Fibroblast of skin of left quadriceps (primary cell): ENCODE data around the gene MBLAC1.
"Not testable (repeated sequence)": the region's sequence is repeated elsewhere in the genome, so short reads cannot be mapped to it uniquely, and the experiment has no call there.

Experiments
- DNase-seq, 2 experiments: peaks; one replicate each; pipeline ENCODE4 v3.0.0-alpha.2; 2013; ENCODE audit warnings: low read depth in 2 of 2

MBLAC1 gene

GRCh38 chr7:100122568-100122967 lies 4.2 kb upstream of the MBLAC1 start:
- no peak for DNase-seq

DNA sequence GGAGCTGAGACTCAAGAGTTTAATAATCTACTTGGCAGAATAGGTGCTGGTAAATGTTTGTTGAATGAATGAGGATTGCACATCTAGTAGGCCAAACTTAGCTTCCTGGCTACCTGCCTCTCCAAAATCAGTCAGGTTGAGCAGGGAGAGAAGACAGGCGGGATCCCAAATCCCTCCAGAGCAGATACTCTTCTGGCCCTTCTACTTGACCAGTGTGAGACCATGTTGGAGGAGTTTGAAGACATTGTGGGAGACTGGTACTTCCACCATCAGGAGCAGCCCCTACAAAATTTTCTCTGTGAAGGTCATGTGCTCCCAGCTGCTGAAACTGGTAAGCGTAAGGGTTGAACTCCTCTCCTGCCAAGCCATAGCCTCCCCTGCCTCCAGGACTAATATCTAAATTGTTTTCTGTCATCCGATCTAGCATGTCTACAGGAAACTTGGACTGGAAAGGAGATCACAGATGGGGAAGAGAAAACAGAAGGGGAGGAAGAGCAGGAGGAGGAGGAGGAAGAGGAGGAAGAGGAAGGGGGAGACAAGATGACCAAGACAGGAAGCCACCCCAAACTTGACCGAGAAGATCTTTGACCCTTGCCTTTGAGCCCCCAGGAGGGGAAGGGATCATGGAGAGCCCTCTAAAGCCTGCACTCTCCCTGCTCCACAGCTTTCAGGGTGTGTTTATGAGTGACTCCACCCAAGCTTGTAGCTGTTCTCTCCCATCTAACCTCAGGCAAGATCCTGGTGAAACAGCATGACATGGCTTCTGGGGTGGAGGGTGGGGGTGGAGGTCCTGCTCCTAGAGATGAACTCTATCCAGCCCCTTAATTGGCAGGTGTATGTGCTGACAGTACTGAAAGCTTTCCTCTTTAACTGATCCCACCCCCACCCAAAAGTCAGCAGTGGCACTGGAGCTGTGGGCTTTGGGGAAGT lies 2.2 kb upstream of the MBLAC1 start:
- DNase-seq, result no peak

DNA sequence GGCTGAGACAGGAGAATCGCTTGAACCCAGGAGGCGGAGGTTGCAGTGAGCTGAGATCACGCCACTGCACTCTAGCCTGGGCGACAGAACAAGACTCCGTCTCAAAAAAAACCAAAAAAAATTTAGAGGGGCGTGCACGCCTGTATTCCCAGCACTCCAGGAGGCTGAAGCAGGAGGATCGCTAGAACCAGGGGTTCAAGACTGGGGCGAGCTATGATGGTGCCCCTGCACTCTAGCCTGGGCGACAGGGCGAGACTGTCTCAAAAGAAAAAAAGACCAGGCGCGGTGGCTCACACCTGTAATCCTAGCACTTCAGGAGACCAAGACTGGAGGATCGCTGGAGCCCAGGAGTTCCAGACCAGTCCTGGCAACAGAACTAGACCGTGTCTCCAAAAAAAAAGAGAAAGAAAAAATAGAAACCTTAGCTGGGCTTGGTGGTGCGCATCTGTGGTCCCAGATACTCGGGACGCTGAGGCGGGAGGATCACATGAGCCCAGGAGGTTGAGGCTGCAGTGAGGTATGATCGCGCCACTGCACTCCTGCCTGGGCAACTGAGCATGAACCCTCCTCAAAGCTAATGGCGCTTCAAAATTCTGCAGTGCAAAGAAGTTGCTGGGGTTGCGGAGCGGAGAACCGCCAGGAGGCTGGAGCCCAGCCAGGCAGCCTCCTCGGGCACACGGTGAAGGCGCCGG lies 382 bp upstream of the MBLAC1 start:
- no peak for DNase-seq

DNA sequence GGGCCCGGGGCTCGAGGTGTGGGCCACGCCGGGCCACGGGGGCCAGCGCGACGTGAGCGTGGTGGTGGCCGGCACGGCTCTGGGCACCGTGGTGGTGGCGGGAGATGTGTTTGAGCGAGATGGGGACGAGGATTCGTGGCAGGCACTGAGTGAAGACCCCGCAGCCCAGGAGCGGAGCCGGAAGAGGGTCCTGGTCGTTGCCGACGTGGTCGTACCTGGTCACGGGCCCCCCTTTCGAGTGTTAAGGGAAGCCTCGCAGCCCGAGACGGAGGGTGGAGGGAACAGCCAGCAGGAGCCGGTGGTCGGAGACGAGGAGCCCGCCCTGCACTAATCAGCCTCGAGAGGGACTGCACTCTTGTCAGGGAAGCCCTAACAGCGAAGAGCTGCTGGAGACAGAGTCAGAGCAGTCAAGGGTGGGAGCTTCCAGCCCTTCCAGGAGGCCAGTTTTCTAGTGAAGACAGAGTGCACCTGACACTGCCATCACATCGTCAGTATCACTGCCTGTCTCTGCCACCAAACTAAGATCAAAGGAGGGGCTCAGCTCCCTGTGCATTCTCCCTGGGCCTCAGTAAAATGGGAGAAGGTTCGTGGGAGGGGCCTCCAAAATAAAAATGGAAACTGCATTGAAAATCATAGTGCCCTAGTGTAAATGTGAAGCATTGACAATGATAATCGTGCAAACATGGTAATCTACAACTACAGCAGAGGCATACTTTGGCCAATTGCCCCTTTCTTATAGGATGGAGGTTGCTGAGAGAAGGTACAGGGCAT lies 1.3 kb downstream of the MBLAC1 start:
- no peak for DNase-seq

DNA sequence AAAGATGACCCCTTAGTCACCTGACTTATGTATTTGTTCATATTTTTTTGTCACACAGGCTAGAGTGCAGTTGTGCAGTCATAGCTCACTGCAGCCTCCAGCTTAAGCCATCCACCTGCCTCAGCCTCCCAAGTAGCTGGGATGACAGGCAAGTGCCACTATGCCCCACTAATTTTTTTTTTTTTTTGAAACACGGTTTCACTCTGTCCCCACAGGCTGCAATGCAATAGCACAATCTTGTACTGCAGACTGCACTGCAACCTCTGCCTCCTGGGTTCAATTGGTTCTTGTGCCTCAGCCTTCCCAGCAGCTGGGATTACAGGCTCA lies 1.8 kb downstream of the MBLAC1 start:
- DNase-seq, result no peak

- DNase-seq, result not testable (repeated sequence)
Observed at GRCh38 chr7:100130220-100130607, 3.4 kb downstream of the MBLAC1 start.

DNA sequence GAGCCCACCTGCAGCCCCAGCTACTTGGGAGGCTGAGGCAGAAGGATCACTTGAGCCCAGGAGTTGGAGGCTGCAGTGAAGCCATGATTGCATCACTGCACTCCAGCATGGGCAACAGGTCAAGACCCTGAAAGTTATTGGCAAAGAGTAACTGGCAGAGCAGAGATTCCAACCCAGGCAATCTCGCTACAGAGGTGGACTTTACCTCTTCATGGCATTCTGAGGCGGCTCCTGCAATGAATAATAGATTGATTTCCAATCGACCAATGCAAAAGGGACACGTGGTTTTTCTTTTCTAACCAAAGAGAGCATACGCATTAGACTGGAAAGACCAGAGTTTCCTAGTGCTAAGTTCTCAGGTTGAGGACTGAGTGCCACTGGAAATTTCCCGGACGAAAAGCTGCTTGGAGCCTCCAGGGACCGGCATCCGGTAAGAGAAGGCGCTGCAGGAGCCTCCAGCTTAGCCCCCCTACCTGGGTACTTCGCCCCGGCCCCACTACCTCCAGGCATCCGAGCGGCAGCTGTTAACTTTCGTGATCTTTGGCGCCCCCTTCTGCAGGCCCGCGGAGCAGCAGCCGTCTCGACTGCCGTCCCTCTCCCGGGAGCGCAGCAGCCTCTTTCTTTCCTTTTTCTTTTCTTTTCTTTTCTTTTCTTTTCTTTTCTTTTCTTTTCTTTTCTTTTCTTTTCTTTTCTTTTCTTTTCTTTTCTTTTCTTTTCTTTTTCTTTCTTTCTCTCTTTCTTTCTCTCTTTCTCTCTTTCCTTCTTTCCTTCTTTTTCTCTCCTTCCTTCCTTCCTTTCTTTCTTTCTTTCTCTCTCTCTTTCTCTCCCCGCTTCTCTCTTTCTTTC lies 4.1 kb downstream of the MBLAC1 start:
- no peak for DNase-seq

- DNase-seq, result no peak
Observed at GRCh38 chr7:100132126-100132525, 5.4 kb downstream of the MBLAC1 start.

DNA sequence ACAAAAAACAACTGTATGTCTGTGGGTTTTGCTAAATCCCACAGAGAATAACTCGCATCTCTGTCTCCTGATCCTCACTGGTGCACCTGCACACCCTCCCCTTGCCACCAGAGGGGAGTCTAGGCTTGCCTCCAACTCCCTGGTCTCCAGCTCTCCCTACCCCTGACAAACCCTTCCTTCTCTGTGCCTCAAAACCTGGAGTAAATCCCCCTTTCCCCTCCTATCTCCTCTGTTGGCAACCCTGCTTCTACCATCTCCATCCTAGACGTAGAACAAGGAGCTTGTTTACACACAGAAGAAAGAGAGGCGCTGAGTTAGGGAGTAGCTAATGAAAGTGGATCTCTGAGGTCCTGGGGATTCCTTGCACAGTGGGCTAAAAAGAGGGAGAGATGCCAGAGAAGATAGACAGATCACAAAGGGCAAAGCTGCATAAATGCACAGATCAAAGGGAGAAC lies 6.0 kb downstream of the MBLAC1 start:
- peak; percentile 30 to 34 for DNase-seq

DNA sequence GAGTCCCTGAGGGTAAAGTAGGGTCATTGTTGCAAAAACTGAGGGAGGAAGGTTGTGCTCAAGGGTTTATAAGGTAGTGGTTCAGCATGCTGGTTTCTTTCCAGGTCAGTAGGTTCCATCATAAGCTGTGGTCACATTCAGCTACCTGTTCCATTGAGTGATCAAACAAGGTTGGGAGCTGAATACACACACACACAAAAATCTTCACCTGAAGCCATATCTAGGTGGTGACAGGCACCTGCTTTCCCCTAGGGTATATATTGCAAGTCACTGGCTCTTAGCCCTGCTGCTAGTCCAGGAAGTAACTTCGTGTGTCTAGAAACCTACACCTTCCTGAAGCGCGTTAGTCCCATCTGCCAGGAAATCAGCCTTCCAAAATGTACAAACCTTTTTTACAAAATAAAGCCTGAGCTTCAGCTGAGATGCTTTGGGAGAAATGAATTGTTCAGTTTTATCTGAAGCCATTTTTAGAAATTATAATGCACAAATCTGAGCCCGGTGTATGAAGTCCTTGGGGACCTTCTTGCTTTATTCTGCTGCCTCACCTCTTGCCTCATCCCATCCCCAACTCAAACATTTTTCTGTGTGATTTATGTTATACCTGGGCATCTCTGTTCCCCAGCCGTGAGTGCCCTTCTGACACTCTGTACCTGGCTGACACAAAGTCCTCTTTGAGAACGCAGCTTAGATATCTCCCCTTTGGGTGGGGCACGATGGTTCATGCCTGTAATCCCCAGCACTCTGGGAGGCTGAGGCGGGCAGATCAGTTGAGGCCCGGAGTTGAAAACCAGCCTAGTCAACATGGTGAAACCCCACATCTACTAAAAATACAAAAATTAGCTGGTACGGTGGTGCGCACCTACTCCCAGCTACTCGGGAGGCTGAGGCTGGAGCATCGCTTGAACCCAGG lies 11.3 kb downstream of the MBLAC1 start:
- no peak for DNase-seq

- no peak for DNase-seq
Observed at GRCh38 chr7:100141555-100141949, 14.8 kb downstream of the MBLAC1 start.

- DNase-seq, result no peak
Observed at GRCh38 chr7:100142461-100142860, 15.7 kb downstream of the MBLAC1 start.

DNA sequence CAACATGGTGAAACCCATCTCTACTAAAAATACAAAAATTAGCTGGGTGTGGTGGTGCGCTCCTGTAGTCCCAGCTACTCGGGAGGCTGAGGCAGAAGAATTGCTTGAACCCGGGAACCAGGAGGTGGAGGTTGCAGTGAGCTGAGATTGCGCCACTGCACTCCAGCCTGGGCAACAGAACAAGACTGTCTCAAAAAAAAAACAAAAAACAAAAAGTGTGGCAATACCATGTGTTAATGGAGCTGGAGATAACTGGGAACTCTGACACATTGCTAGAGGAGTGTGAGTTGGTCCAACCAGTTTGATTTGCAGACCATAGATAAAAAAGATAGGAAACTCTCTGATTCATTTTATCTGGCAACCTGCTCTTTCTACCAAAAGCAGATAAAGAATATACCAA lies 19.6 kb downstream of the MBLAC1 start:
- not testable (repeated sequence) for DNase-seq

DNA sequence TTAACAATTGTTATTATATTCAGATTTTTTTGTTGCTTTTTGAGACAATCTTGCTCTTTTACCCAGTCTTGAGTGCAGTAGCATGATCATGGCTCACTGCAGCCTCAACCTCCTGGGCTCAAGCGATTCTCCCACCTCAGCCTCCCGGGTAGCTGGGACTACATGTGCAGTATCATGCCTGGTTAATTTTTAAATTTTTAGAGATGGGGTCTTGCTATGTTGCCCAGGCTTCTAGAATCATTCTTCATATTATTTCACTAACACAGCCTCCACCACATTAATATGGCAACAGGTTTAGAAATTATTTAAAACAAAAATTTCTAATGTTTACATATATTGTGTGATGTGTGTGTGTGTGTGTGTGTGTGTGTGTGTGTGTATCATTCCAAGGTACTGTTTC lies 20.5 kb downstream of the MBLAC1 start:
- no peak for DNase-seq

GRCh38 chr7:100148225-100148558 lies 21.4 kb downstream of the MBLAC1 start:
- no peak for DNase-seq

GRCh38 chr7:100148559-100149328 lies 22.0 kb downstream of the MBLAC1 start, which contains the start of gene LAMTOR4:
Gene LAMTOR4, plus strand, starts transcription at chr7:100148918. Its CDS starts 55 bp downstream, at chr7:100148973.
- peak; percentile 96 to 97 for DNase-seq

- DNase-seq, result no peak
Observed at GRCh38 chr7:100152404-100152803, 25.6 kb downstream of the MBLAC1 start.

DNA sequence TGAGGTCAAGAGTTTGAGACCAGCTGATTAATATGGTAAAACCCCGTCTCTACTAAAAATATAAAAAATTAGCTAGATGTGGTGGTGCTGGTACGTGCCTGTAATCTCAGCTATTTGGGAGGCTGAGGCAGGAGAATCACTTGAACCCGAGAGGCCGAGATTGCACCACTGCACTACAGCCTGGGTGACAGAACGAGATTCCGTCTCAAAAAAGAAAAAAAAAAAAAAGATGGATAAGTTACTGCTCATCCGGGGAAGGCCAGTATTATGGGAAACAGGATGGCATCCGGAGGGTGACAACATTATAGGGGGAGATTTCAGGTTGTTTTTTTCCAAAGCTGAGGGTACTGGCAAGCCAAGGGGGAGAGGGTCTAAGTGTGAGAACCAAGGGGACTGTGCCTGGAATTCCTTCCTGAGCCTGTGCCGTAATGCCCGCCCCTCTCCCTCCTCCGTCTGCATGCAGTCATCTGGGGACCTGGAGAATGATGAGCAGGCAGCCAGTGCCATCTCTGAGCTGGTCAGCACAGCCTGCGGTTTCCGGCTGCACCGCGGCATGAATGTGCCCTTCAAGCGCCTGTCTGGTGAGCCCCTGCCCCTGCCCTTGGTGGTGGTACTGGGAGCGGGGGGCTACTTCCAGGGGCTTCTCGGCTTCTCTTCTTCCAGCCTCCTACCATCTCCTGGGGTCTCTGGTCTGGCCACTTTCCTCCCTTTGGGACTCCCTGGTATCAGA lies 26.3 kb downstream of the MBLAC1 start:
- DNase-seq, result no peak
